Mammary epithelial cell (primary cell): Measurements from ENCODE around the gene PMPCA.

ENCODE experiments used
- EZH2 ChIP-seq: IDR thresholded peaks from 2 replicates; pipeline ENCODE4 v1.6.1; 2012; ENCODE audit warnings: low read length, inconsistent platforms, borderline replicate concordance
- TF ChIP-seq, protein P1 (sequence below), 2 donors: IDR thresholded peaks in 1 of 2; conservative IDR thresholded peaks in 1 of 2; 2 replicates each; pipeline ENCODE4 v1.5.1; 2011 to 2012; ENCODE audit warnings: inconsistent platforms in 2 of 2, low read length in 2 of 2, mild to moderate bottlenecking in 2 of 2, control low read depth in 1 of 2, low read depth in 1 of 2; ENCODE audit not compliant: insufficient read depth in 1 of 2; ENCODE audit errors: extremely low read depth in 1 of 2

DNA sequence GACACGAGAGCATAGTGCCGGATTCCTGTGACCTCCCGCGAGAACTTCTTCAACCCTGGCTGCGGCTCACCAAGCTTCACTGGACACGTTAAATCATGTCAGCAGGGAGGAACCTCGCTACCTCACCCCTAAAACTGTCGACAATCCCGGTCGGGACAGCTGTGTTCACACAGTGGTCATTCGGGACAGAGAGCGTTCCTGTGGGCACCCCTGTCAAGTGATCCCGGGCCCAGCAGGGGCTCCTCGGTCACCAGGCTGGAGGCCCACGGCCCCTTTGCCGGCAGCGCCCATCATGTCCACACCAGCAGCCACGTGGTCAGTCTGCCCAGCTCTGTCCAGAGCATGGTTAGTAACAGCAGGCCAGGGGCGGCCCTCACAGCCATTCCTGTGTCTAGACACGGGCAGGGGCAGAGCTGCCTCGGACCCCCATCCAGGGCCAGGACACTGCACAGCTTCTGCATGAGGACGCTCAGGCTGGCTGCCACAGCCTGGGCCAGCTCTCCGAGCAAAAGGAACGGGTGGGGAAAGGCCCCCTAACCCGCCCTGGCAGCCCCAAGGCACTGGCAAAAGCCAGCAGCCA is 25.7 kb downstream of the PMPCA start:
- TF ChIP-seq, protein P1, sequence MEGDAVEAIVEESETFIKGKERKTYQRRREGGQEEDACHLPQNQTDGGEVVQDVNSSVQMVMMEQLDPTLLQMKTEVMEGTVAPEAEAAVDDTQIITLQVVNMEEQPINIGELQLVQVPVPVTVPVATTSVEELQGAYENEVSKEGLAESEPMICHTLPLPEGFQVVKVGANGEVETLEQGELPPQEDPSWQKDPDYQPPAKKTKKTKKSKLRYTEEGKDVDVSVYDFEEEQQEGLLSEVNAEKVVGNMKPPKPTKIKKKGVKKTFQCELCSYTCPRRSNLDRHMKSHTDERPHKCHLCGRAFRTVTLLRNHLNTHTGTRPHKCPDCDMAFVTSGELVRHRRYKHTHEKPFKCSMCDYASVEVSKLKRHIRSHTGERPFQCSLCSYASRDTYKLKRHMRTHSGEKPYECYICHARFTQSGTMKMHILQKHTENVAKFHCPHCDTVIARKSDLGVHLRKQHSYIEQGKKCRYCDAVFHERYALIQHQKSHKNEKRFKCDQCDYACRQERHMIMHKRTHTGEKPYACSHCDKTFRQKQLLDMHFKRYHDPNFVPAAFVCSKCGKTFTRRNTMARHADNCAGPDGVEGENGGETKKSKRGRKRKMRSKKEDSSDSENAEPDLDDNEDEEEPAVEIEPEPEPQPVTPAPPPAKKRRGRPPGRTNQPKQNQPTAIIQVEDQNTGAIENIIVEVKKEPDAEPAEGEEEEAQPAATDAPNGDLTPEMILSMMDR (conservative IDR thresholded peaks at IDR 0.05 in 1 of 2, IDR thresholded peaks at IDR 0.05 in 1 of 2; ENCODE audit: extremely low read depth in 1 of 2, insufficient read depth in 1 of 2, low read depth in 1 of 2, low read length in 2 of 2) = no peak
- TF ChIP-seq EZH2 = no peak
